Umbilical cord (tissue), 2 donors: ENCODE measurements around the gene TBP. TPM values are rescaled to one million over a fixed set of nuclear protein-coding genes. Genes with fewer than 3 reads are reported as not detected.
A peak's percentile ranks its signal among the peaks of the same experiment; 100 is the strongest.

Experiments
- DNase-seq: peaks from one replicate; pipeline ENCODE4 v3.0.0-alpha.2; 2015; ENCODE audit warnings: low spot score
- total RNA-seq: library from RNA; depleted of rRNA; stranded (reverse); fragments of >200 nt; gene quantifications from one replicate; pipeline ENCODE4 v1.2.3, GENCODE V29; 2014; ENCODE audit warnings: low replicate concordance; ENCODE audit not compliant: insufficient read depth

The TBP gene
- total RNA-seq, 1 donor from 2014 or later, result 15.9 TPM

DNA sequence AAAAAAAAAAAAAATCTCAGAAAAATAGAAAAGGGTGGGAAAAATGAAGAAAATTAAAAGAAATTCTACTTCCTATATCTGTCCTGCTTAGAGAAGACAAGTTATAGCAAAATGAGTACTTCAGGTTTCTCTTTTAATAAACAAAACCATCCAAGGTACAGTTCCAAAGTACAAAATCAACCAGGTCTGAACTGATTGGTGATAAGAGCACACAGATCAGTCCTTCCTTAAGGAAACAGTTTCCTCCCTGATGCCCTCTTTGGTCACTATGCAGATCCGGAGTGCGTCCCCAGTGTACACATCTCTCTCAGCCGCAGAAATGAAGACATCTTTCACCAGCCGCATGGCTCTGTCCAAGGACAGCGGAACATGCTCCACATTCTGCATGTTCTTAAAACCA lies 19.2 kb upstream of the TBP start:
- no peak for DNase-seq

DNA sequence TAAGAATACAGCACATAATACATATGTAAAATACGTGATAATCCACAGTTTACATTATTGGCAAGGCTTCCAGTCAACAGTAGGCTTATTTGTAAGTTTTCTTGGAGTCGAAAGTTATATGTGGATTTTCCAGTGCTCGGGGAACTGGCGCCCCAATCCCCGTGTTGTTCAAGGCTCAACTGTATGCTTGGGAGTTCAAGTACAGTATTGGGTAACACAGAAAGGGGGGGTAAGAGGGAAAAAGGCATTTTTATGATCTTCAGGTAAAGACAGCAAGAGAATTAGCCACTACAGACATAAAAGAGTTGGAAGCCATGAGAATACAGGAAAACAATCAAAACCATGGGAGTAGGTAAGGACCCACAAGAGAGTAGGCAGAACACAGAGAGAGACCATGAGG lies 17.5 kb upstream of the TBP start:
- DNase-seq, result no peak

DNA sequence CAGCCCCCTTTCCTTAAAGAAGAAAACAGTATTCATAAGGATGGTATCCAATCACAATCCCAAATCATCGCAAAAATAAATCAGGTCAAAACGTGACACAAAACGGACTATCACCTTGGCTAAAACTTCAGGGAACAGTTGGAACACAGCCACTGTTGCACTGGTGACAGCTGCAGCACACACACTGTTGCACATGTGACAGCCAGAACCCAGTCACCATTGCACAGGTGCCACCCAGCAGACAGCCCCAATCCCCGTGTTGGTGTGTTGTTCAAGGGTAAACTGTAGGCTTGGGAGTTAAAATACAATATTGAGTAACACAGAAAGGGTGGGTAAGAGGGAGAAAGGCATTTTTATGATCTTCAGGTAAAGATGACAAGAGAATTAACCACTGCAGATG lies 16.8 kb upstream of the TBP start:
- DNase-seq, result no peak

DNA sequence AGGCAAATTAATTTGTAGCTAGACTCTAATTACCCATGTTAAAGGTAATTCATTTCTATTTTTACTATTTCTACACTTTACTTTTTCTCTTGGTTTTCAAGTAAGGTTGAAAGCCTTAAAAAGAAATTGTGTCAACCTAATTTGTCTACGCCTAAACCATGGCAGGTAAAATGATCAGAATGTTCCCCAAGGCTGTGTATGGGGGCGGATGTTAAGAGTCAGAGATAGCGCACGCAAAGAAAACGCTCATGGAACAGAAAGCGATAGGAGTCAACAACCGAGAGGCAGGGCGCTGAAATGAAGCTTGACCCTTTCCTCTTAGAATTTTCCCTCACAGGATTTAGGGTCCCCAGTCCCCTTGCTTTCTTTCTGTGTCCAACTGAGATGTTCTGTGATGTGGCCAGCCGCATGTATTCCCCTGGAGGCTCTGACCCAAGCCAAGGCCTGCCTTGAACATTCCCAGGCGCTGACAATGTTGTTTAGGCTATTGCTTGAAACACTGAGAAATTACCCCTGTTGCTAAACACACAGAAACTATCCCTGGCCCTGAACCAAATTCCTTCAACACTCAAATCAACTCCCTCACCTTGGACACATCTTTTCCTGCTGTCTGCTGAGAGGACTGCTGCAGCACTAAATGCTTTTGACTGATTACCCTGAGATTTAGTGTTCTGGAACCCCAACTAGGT lies 12.0 kb upstream of the TBP start:
- no peak for DNase-seq

DNA sequence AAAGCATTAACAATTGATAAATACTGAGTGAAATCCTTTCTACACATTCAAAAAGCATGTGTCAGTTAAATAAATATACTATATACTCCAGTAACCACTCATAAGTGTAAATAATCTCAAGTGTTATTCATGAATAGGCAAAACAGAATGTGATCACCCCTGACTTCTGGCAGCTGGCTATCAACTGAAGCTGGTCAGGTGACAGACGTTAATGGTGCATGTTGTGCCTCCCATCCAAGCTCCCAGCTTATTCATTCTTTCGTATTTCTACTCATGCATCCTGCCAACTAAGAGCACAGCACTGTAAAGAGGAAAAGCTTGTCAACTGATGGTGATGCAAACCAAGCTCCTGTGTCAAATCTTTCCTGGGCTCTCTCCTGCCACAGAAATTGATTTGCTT lies 8.8 kb upstream of the TBP start:
- DNase-seq, result no peak

DNA sequence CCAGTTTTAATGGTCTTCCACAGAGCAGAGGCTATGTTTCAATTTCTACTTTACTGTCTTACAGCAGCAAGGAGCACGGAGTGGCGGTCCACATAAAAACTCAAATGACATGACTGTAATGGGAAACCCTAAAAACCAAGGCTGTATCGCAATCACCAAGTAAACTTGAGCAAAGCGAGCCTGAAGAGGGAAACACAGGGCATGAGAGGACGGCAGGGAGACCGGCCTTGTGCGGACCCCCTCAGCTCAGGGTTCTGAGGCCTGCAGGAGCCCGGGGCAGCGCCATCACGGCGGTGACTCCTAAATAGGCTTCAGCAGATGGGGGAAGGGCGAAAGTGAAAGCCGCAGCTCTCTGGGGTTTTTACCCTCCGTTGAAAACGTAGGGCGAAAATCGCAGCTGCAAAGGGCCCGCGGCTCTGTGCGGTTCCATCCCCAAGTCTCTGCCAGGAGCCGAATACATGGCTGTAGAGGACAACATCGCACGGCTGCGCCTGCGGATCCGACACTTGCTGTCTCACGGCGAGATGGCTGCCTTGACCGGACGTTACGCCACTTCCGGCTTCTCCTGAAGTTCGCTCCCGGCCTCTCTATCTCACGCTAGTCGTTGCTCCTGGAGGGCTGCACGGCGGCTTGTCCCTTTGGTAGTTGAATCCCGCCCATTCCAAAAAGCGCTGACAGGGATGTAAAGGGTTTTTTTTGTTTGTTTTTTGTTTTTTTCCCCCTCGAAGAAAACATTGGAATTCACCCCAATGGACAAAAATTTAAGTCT lies 1.2 kb upstream of the TBP start, which contains the start of gene PSMB1:
Gene PSMB1, minus strand, starts transcription at position 543 of the 769 bp plus-strand sequence. Its CDS starts 65 bp downstream, at position 478.
- peak; percentile 98 for DNase-seq

DNA sequence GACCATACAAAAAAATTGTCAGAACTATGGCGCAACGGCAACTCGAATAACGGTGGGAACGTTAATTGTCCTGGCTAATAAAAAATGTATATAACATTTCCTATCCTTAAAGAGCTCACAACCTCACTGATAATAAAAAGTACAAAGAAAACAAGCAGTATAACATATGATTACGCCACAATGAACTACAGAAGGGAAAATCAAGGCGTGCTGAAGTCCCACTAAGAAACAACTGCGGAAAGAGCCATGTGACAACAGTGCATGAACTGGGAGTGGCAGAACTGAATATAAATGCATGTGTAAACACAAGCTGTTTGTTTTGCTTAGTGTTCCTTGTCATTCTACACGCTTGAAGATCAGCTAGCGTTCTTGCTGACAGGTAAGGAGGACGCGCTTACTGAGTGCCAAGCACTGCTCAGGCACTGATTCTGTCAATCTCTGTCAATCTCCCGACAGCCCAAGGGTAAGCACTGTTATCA lies 596 bp upstream of the TBP start:
- no peak for DNase-seq

DNA sequence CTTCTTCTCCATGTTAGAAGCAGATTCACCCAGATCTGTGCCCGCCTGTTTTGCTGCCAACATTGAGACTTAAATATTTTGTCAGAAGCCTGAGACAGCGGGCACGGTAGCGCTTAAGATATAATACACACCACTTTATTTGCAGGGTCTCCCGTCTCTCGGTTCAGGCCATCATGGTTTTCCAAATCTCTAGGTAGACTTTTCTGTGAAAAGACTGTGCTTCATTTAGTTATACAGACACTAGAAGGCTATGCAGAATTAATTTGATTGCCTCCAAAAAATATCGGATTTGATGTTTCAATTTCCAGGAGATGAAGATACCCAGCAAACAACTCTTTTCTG lies 598 bp downstream of the TBP start:
- DNase-seq, result no peak

DNA sequence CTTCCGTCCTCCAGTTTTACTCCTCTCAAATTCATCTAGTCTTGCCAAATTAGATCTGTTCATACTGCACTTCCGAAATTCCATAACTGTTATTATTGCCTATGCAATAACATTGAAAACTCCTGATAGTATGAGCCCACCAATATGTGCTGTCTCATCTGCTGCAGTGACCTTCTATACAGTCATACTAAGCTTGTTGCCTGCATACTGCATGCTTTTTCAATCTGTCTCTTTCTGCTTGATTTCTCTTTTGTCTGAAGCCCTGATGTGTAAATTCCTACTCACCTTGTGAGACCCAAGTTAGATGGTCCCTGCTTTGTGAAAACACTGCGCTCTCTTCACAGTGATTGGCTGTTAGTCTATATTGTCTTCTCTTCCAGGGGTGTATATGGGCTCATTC lies 1.1 kb downstream of the TBP start:
- no peak for DNase-seq

DNA sequence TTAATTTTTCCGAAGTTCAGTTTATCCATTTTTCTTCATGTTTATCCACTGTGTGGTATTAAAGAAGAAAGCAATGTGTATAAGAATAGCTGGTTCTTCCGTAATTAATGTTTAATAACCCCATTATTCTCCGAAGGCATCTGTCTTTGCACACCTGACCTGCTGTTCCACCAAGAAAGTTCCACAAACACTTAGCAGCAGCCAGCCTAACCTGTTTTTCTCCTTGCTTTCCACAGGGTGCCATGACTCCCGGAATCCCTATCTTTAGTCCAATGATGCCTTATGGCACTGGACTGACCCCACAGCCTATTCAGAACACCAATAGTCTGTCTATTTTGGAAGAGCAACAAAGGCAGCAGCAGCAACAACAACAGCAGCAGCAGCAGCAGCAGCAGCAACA lies 7.4 kb downstream of the TBP start:
- no peak for DNase-seq

DNA sequence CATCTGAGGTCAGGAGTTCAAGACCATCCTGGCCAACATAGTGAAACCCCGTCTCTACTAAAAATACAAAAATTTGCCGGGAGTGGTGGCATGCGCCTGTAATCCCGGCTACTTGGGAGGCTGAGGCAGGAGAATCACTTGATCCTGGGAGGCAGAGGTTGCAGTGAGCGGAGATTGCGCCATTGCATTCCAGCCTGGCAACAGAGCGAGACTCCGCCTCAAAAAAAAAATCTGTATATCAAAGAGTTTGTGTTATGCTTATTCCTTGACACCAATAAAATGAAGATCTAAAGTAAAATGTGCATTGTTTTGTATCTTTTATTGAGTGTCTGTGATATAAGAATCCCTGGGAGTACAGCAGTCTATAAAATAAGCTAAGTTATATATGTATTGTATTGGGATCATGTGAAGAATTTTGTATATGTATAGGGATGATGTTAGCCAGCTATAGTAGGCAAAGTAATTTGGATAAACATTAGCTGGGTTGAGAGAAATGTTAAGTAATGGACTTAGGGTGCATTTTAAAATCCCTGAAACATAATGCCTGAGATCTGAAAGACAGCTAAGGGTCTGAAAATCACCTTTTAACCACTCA lies 10.9 kb downstream of the TBP start:
- no peak for DNase-seq

DNA sequence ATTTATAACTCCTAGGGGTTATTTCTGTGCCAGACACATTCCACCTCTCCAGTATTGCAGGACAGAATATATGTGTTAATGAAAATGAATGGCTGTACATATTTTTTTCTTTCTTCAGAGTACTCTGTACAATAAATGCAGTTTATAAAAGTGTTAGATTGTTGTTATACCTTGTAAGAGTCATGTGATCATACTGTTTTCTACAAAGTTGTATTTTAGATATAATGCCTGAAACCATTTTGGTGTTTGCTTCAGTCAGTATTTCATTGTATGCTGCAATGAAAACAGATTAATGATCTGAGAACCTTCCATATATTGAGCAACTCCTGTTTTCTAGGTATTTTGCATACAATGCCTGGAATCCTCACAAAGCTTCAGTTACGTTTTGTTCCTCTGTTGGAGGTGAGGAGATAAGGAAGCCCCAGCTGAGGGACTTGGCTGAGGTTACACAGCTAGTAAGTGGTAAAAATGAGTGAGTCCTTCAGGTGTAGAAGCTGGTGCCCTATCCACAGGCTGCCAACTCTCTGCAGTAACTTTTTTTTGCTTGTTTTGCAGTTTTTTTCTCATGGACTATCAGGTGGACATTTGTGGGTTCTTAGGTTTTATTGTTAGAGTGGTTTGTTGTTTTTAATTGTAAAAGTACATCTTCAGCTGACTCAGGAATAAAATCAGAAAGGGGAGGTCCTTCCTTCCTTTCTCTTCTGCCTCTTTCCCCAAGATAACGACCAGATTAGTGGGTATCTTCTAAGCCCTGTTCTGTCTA lies 18.7 kb downstream of the TBP start:
- DNase-seq, result no peak

DNA sequence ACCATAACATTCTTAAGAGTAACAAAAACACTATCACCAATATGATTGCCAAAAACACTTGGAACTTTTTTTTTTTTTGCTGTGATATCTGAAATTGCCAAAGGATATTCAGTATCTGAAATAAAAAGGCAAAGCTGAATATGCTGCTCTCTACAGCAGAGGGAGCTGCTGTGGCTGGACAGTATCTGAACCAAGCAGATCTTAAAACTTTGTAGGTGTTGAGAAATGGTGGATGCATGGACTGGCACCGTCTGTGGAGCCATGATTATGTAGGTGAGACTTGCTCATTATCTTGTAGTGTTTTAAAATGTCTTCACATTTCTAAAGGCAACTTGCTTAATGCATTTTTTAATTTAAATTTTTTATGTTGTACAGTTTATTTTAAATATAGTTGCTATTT lies 21.1 kb downstream of the TBP start:
- DNase-seq, result no peak

DNA sequence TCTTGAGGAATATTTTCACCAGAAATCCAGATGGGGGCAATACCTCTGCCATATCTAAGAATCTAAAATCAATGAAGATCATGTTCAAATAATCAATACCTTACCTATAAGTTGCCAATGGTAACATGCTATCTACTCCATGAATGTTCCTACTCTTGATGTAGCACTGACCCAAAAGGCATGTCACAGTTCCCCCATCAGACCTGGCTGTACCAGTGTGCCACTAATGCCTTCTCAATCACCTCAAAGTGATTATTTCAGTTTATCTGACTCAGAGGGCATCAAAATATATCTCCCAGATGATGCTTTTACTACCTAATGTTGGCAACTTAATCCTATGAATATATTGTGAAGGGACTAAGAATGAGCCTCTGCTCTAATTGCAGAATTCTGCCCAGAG lies 24.7 kb downstream of the TBP start:
- DNase-seq, result no peak

DNA sequence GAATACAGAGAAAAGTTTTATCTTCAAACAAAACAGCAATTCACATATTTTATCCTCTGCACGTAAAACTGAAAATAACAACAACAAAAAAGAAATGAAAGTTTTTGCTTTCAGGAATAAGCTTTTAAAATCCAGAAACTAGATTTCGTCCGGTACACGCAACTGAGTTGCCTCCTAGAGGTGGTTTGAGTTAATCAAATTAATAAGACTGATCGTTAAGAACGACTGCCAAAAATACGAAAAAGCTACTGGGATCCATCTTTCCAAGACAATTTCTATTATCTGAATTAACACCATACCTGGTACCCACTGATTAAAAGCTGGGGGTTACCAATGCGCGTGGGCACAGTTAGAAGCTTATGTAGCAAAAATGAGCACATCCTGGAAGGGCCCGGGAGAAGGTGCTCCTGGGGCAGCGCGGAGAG lies 29.6 kb downstream of the TBP start:
- no peak for DNase-seq

DNA sequence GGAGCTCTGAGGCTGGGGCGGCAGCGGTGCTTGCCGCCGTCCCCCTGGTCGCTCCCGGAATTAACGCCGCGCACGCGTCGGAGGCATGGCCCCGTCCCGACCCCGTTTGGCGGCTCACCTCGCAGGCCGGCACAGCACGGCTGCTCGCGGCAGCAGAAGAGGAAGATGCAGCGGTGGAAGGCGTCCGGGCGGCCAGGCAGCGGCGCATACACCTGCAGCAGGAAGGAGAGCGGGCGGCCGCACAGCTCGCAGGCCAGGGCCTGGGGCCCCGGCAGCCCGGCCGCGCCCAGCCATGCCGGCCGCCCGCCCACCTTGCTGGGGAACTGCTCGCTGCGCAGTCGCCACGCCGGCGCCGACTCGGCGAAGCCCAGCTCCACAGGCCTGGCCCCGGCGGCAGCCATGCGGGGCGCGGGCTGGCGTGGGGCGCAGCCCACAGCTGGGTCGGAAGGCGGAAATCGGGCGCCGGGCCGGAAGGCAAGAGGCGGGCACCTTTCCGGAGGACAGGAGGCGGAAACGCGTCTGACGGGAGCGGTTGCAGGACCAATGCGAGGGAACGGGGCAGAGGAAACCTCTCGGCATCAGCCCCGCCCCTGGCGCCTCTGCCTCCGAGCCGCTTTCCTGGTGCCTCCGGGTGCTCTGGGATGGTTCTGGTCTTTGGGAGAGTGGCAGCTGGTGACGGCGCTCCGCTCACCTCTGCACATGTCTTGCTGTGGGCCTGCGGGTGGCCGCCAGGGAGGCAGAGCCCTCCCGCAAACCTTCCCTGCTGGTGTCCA lies 30.2 kb downstream of the TBP start, which contains the start of gene PDCD2:
Gene PDCD2, minus strand, starts transcription at position 457 of the 773 bp plus-strand sequence. Its CDS starts 56 bp downstream, at position 401.
- peak; percentile 96 for DNase-seq

DNA sequence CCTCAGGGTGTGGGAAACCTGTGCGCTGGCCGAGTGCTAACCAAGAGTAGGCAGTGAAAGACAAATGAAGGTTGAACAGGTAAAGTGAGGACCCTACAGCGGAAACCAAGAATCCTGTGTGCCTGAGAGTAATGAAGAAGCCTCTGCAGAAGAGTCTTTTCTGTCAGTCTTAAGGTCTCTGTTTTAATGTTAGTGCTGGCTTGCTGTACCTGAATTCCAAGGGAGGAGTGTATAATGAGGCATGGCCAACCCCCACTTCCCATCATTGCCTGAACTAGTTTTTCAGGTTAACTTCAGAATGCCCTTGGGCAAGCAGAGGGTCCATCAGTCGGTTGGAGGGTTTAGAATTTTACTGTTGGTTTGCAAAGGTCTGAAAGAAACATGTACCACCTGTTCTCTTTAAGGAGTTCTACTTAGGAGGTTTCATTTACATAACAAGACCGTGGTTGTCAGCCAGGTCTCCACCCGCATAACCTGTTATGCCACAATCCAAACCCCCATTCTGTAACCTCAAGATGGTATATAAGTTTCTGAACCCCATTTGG lies 30.9 kb downstream of the TBP start:
- peak; percentile 39 for DNase-seq

DNA sequence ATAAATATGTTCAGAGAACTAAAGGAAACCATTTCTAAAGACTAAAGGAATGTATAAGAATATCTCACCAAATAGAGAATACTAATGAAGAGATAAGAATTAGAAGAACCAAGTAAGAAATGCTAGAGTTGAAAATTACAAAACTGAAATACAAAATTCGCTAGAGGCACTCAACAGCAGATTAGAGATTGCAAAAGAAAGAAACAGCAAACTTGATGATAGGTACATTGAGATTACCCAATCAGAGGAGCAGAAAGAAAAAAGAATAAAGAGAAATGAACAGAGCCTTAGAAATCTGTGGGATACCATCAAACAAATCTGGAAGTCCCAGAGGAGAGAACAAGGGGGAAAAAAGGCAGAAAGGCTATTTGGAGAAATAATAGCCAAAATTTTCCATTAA lies 36.6 kb downstream of the TBP start:
- DNase-seq, result no peak

DNA sequence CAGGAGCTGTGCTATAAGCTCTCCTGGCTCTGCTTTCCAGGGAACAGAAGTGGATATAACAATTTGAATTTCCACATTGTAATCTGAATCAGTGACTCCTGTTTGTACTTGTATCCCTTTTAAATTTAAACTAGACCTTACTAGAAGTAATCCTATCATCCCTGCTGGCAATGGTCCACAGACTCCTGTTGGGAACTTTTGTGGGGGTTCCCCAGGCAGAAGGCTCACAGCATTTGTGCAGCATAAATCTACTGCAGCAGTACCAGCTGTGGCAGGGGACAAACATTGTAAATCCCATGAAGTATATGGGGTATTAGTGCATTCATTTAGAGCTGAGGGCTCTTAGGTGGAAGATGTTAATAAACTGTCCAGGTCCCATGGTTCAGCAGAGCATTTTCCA lies 42.3 kb downstream of the TBP start:
- no peak for DNase-seq

DNA sequence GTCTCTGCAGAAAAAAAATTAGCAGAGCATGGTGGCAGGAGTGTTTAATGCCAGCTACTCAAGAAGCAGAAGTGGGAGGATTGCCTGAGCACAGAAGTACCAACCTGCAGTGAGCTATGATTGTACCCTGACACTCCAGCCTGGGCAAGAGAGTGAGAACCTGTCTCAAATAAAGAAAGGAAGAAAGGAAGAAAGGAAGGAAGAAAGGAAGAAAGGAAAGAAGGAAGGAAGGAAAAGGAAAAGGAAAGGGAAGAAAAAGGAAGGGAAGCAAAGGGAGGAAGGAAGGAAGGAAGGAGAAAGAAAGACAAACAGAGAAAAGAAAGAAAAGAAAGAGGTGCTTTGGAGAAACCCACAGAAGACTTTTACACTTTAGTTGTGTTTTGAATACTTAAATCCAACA lies 43.1 kb downstream of the TBP start:
- DNase-seq, result no peak
